HG03095 (cell line): ENCODE results near the gene MEF2D.

Source experiments
- ATAC-seq: cut with Tn5 transposase; IDR thresholded peaks from one replicate; pipeline ENCODE4 v1.9.1; 2021; ENCODE audit warnings: moderate library complexity; ENCODE audit not compliant: unreplicated experiment

MEF2D gene

DNA sequence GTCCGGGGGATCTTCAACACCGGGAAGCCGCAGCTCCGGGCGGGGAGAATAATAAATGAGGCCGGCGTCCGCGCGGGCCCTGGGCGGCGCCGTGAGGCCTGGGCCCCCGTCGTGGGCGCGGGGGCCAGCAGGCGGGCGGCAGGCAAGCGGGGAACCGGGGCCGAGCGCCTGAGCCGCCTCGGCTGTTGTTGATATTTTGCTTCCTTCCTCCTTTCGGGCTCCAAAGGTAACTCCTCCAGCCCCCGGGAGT is at the start of gene MEF2D:
TSS of gene MEF2D (minus strand) at position 233 of the 250 bp plus-strand sequence. CDS start 17,483 bp downstream, outside the sequence.
- ATAC-seq, result no peak

DNA sequence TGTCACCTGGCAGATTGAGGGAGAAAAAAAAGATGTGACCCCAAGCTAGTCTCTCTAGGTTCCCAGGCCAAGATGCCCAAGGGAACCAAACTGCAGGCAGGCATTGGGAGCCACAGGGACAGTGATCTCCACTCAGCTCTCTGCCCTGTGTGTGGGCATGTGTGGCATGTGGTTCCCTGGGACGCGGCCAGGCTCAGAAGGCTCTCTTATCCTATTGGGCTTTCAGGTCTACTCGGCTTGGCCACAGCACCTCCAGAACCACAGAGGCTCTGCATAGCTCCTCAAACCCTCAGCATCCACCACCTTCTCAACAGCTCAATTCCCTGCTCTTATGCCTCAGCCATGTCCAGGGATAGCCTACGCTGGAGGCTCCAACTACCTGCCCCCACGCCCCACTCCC is 49.8 kb upstream of the MEF2D start:
- ATAC-seq, result no peak

- no peak for ATAC-seq
Measured at GRCh38 chr1:156549831-156550230, 49.3 kb upstream of the MEF2D start.

DNA sequence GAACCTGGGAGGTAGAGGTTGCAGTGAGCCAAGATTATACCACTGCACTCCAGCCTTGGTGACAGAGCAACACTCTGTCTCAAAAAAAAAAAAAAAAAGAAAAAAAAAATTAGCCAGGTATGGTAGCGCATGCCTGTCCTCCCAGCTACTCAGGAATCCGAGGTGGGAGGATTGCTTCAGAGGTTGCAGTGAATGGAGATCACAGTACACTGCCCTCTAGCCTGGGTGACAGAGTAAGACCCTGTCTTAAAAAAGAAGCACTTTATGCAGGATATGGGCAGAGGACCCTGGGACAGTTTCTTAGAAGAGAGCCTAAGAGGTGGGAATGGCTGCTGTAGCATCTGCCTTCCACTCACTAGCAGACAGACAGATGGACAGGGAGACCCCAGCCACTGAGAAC is 48.8 kb upstream of the MEF2D start:
- ATAC-seq, result no peak

GRCh38 chr1:156547982-156548381 is 47.4 kb upstream of the MEF2D start:
- no peak for ATAC-seq

DNA sequence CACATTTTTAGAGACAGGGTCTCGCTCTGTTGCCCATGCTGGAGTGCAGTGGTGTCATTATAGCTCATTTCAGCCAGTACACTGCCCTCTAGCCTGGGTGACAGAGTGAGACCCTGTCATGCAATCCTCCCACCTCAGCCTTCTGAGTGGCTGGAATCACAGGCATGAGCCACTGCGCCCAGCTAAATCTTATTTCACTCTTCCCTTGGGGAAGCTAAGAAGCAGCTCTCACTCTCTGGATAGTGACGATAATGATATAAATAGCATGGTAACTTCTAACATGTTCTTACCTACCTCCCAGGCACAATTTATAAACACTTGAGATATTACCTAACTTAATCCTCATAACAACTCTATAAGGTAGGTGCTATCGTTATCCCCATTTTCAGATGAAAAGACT is 46.9 kb upstream of the MEF2D start:
- no peak for ATAC-seq

DNA sequence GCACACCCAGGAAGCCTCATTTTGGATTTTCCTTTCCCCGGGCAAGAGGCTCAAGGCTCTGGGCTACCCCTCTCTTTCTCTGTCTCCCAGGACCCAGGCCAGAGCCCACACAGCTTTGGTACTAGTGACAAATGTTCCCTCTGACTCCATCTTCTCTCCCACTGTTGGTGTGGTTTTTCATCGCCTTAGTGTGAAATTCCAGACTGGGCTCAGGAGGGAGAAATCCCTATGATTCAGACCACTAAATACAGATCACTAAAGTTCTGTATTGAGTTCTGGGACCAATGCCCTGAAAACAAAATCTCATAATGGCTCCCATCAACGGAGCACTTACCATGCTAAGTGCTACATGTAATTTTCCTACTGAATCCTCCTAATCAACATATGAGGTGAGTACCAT is 45.7 kb upstream of the MEF2D start:
- no peak for ATAC-seq

DNA sequence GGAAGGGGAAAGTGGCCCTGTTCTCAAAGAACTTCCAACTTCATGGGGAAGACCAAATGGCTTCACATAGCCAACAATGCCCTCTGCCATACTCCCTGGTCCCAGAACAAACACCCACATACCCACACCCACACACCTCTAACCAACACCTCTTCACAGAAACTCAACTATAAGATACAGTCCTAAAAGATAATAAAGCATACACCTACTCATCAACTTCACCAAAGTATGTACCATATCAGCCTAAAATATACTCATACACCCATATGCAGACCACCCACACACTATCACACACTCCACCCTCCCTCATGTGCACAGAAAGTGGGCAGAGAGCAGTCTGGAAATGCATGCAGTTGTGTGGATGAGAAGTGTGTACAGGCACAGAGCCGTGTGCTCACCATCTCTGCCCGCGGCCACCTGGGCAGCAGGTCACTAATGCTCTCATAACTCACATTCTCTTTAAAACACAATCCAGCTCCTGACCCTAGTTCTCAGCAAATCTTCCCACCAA is 44.1 kb upstream of the MEF2D start:
- no peak for ATAC-seq

DNA sequence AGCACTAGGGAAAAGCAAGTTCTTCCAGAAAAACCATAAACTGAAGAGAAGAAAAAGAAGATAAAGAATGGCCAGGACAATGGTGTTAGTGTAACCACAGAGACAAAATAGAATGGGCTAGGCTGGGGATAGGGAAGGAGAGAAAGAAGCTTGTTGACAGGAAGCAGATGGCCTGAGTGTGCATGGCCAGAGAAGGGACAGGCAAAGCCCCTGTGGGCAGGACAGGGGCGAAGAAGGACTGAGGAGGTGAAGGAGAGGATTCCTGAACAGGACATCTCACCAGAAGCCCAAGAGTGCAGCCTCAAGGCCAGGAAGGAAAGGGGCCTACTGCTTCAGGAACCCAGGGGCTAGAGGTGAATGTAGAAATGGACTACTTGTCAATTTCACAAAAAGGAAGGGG is 42.5 kb upstream of the MEF2D start:
- ATAC-seq, result no peak

- ATAC-seq, result no peak
Measured at GRCh38 chr1:156540955-156541354, 40.4 kb upstream of the MEF2D start.

DNA sequence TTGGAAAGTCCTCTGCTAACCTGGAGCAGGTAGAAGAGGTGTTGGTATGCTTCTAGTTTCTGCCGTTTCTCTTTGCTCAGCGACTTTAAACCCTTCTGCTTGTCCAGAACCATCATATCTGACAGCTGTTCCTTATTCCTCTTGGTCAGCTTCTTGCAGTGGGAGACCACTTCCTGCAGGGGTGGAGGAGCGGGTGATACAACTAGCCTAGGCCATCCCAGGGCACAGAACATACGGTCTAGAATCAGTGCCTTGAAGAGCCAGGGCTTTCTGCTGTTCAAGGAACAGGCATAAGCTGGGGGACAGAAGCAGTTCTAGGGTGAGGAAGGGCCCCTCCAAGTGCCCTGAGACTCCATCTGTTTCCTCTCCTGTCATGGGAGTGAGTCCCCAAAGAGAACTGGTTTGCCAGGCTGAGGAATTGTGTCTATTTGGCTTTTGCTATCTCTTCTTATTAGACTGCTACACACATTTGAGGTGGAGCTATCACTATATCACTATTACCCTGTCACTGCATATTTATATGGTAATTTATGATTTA is 39.3 kb upstream of the MEF2D start:
- no peak for ATAC-seq

DNA sequence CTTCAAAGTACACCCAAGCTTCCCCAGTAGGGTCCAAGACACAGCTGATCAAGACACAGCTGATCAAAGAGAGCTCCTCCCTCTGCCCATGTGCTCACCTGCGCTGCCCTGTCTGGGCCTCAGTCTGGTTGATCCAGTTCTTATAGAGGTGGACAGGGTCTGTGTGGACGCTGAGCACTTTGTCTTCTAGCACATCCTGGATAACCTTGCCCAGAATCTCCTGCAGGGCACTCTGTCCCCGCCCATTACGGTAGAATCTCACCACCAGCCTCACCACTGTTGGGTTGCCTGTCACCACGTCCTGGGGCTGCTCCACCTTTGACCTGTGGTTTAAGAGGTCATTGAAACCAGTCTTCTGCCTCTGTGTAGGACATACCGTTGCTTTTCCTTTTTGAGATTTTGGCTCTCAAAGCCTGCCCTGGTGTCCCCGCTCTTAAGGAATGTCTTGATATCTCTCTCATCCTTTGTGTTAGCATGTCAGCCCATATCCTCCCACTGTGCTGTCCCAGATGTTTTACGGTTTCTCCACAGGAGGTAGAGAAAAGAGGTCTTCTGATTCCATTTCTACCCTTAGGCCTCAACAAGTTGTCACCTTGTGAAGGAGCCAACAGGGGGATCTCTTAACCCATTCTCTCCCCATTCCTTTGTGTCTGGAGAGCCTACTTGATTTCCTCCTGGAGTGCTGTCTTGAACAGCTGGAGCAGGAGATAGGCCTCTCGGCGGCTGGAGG is 38.3 kb upstream of the MEF2D start:
- ATAC-seq, result no peak

DNA sequence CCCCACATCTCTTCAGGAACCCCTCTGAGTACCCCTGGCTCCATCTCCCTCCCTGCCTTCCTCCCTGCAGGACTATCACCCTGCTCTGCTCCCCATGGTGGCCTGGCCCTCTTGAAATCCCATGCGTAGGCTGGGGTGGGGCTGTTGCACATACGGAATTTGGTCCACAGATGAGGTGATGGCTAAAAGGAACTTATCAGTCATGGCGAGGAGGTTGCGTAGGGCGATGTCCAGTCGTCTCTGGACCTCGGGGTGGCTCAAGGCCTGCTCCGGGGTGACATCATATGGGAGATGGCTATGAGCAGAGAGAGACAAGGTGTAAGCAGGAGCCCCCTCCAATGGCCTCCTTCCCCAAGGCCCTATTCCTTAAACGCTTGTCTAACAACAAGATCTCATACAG is 36.5 kb upstream of the MEF2D start:
- no peak for ATAC-seq

DNA sequence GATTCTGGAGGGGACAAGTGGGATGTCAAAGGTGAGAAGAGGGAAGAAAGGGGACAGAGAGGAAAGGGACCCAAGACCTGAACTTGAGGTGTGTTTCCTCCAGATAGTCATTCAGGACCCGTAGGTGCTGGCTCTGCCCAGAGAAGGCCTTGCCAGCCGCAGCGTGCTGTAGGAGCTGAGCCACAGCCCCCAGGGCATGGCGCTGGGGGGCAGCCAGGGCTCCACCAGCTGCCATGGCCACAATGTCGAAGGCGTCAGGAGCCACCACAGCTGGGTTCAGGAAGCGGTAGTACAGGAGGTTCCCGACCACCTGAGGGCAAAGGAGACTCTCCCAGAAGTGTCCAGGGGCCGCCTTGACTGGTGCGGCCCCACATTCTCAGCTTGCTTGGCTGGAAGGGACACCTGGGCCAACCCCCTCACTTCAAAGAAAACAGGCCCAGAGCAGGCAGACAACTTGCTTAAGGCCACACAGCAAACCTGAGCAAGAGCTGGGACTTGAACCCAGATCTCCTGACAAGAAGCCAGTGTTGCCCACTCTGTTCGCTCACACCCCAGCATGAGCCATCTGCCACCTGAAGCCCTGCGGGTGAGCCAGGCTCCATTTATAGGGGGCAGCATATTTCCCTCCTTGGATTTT is 34.0 kb upstream of the MEF2D start:
- ATAC-seq, result no peak

DNA sequence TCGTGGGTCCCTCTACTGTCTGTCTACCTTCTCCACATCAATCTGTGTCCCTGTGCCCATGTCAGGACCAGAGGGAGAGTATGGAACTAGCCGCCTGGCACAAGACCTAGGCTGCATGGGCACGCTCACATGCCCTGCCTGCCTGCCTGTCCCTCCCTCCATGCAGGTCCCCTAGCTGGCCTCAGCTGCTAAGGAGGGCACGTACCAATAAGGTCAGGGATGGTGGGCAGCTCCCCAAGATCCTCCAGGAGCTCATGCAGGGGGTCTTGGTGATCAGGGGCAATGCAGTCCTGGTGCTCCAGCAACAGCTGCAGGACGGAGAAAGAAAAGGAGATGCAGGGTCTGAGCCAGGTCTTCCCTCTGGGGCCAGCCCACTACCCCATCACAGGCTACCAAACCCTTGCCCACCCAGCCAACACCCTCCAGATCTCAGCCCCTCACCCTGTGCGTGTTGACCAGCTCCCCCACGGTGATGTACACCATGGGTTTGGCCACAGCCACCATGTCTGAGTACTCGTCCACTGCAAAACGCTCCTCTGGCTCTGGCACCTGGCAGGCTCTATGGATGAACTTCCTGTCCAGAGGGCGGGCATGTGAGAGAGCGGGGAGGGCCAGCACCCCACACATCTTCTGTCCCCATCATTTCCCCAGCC is 33.1 kb upstream of the MEF2D start:
- no peak for ATAC-seq

DNA sequence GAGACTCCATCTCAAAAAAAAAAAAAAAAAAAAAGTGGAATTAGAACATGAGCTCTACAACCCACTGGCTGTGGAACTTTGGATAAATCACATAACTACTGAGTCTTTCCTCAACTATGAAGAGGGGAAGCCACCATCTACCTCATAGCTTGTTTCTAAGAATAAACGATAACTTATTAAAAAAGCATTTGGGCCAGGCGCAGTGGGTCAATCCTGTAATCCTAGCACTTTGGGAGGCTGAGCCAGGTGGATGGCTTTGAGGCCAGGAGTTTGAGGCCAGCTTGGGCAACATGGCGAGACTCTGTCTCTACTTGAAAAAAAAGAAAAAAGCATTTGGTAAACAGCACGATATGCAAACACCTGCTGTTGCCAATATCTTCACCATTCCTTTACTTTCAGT is 31.8 kb upstream of the MEF2D start:
- ATAC-seq, result no peak

- no peak for ATAC-seq
Measured at GRCh38 chr1:156530006-156530405, 29.4 kb upstream of the MEF2D start.

DNA sequence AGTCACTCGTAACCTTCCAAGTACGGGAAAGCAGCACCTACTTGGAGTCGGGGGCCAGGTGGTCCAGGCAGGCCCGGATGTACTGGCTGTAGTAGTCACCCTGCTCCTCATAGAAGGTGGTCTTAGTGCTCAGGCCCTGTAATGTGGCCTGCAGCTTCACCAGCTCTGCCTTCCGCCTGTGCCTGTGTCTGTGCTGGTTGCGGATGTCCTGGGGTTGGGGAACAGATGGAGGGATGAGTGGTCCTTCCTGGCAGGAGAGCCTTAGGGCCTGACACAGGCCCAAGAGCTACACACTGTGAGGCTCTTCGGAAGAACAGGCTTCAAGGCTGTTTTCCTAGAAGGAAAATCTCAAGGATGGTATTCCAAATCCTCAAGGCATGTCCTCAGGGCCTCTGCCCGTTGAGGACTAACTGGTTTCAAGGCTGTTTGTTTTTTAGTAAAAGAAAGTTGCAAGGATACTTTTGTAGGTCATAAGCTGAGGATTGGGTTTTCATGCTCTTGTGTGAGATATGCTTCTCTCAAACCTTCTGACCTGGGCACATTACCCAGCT is 28.4 kb upstream of the MEF2D start:
- no peak for ATAC-seq

GRCh38 chr1:156528231-156528630 is 27.7 kb upstream of the MEF2D start:
- no peak for ATAC-seq

- ATAC-seq, result no peak
Measured at GRCh38 chr1:156527584-156527983, 27.0 kb upstream of the MEF2D start.

DNA sequence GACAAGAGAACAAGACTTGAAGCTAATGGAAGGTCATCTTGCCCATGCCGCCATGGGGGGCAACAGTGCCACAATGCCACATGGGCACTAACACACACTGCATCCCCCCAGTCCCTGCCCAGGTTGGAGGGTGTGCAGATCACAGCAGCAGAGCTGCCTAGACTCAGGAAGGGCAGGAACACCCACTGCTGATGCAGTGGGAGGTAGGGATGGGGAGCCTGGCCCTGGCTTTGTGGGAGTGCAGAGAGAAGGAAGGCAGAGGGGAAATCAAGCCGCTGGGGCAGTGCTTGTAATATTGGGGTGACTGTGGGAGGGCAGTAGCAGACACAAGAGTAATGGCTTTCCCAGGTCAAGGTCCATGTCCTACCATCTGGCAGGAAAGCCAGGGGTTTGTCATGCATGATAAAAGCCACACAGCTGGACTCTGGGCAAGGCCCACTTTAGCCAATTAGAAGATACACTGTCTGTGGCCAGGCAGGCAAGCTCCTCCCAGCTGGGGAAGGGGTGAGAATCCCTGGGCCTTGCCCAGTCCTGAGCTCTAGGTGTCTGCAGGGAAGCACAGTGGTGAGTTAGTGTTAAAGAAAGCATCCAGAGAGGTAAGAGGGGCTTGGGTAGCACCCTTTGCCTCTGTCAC is 25.4 kb upstream of the MEF2D start:
- no peak for ATAC-seq
